Panc1 (cell line): ENCODE data around the gene BLM. TPM values are rescaled to one million over a fixed set of nuclear protein-coding genes. Genes with fewer than 3 reads are reported as not detected.

ENCODE experiments used
- ATAC-seq: fragments of 200-7000 bp; cut with Tn5 transposase; 2 replicates; pipeline ENCODE4 v1.9.1; 2020; ENCODE audit warnings: mild to moderate bottlenecking, moderate library complexity
- BruUV-seq: library from RNA; stranded (reverse); fragments of 400-500 nt; replicated peaks from 2 replicates; lab custom pipeline; 2021; lab: Mats Ljungman, UMichigan
- CTCF ChIA-PET: fragments of 300-600 bp; sonication (Branson Sonifier 250); formaldehyde crosslinking; loops from one replicate; lab custom pipeline; 2022; ENCODE audit warnings: antibody characterized with exemption; lab: Charles Lee
- POLR2A ChIA-PET: fragments of 300-600 bp; sonication (Branson Sonifier 250); formaldehyde crosslinking; loops from one replicate; lab custom pipeline; 2022; ENCODE audit warnings: antibody characterized with exemption; lab: Charles Lee
- DNase-seq: peaks from one replicate; pipeline ENCODE4 v3.0.0-alpha.2; 2010; ENCODE audit warnings: low read depth, low spot score
- H3K27ac ChIP-seq: 2 replicates; pipeline ENCODE4 v1.5.1; 2011; ENCODE audit warnings: mild to moderate bottlenecking, low read length, inconsistent platforms
- H3K27me3 ChIP-seq: fragments of 200-500 bp; sonication (Bioruptor generic); 2 replicates; pipeline ENCODE4 v1.6.0; 2014; ENCODE audit warnings: low read length, inconsistent platforms; ENCODE audit not compliant: control insufficient read depth, insufficient read depth
- H3K36me3 ChIP-seq: fragments of 200-500 bp; sonication (Bioruptor generic); 2 replicates; pipeline ENCODE4 v1.5.1; 2014; ENCODE audit warnings: inconsistent platforms, mild to moderate bottlenecking, low read length, moderate library complexity; ENCODE audit not compliant: control insufficient read depth, insufficient read depth
- H3K4me1 ChIP-seq: 2 replicates; pipeline ENCODE4 v1.5.1; 2011; ENCODE audit warnings: inconsistent platforms, mild to moderate bottlenecking, low read length, moderate library complexity; ENCODE audit not compliant: control insufficient read depth, insufficient read depth
- H3K4me3 ChIP-seq, 2 experiments: 2 replicates each; pipeline ENCODE4 v1.5.1; 2011 to 2012; ENCODE audit warnings: low read depth in 2 of 2, low read length in 2 of 2, mild to moderate bottlenecking in 2 of 2, inconsistent platforms in 1 of 2, moderate library complexity in 1 of 2
- H3K9me3 ChIP-seq: fragments of 200-500 bp; sonication (Bioruptor generic); 2 replicates; pipeline ENCODE4 v1.5.1; 2014; ENCODE audit warnings: low read depth, mild to moderate bottlenecking, inconsistent platforms, low read length, moderate library complexity; ENCODE audit not compliant: control insufficient read depth, insufficient read depth
- POLR2AphosphoS5 ChIP-seq: IDR thresholded peaks from 2 replicates; pipeline ENCODE4 v1.6.1; 2012; ENCODE audit warnings: mild to moderate bottlenecking, low read depth, low read length, moderate library complexity
- SIN3A ChIP-seq: IDR thresholded peaks from 2 replicates; pipeline ENCODE4 v1.6.1; 2012; ENCODE audit warnings: low read depth, mild to moderate bottlenecking, low read length, moderate library complexity, borderline replicate concordance; ENCODE audit not compliant: insufficient read depth
- TCF7L2 ChIP-seq: IDR thresholded peaks from 2 replicates; pipeline ENCODE4 v1.6.1; 2011; ENCODE audit warnings: mild to moderate bottlenecking, low read depth, low read length, inconsistent platforms
- in situ Hi-C: cut with HindIII; loops from 2 replicates; pipeline ENCODE4 v1.10.0; 2016; ENCODE audit warnings: low sequenced_read_pairs, low pct_unique_long_range_greater_than_20kb
- intact Hi-C: fragments of 100-400 bp; cut with micrococcal nuclease; formaldehyde crosslinking; loops from one replicate; pipeline ENCODE4 v1.10.0; 2022; ENCODE audit not compliant: unreplicated experiment
- total RNA-seq: library from RNA; stranded (reverse); gene quantifications from one replicate; pipeline ENCODE4 v1.2.1, GENCODE V29; 2021; ENCODE audit not compliant: unreplicated experiment
- TF ChIP-seq, protein P1 (sequence below), 2 experiments: IDR thresholded peaks; 2 replicates each; pipeline ENCODE4 v1.6.1; 2011 to 2012; ENCODE audit warnings: low read depth in 2 of 2, control low read depth in 1 of 2, low read length in 1 of 2, mild to moderate bottlenecking in 1 of 2, moderate library complexity in 1 of 2; ENCODE audit not compliant: insufficient read depth in 1 of 2
- TF ChIP-seq, protein P2 (sequence below): fragments of 450-650 bp; IDR thresholded peaks from 2 replicates; pipeline ENCODE4 v1.5.1; 2017; ENCODE audit warnings: mild to moderate bottlenecking

The BLM gene
- total RNA-seq, 1 experiment from 2014 or later = 23.9 TPM

DNA sequence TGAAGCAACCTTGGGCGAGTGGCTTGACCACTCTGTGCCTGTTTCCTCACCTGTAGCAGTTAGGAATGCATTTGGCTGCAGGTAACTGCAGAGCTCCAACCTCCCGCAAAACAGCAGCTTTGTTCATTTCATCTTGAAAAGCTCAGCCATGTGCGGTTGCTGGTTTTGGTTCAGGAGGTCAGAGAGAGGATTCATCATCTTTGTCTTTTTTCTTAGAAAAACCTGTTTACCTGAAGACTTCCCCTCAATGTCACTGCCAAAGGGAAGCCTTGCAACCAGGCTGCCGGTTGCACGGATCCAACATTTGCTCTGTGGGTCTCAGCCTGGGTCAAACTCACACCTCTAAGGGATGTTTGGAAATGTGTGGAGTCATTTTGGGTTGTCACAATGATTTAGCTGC, 134.8 kb downstream of the BLM start:
- Histone ChIP-seq H3K4me1 (no peaks in the 10 kb centered on the region), H3K36me3 (no peaks in the 10 kb centered on the region), H3K27ac (no peak overlapping the region), H3K9me3 (no peaks in the 10 kb centered on the region), H3K4me3 (no peak overlapping the region), H3K27me3 (no peaks in the 10 kb centered on the region)
- CTCF ChIA-PET = interaction anchor here (0.6 kb wide), 1 partner anchor 124 kb away, joined by 3 read pairs; no protein-coding TSS in a partner anchor
- POLR2A ChIA-PET = interaction anchor here (0.6 kb wide), 1 partner anchor 97 kb away, joined by 8 read pairs; no protein-coding TSS in a partner anchor
- no peak for DNase-seq
- intact Hi-C loops (no loop called here), in situ Hi-C loops (no loop called here)
- TF ChIP-seq POLR2AphosphoS5 = no peak
- TF ChIP-seq TCF7L2 = no peak
- no peak for TF ChIP-seq SIN3A
- TF ChIP-seq, protein P1, sequence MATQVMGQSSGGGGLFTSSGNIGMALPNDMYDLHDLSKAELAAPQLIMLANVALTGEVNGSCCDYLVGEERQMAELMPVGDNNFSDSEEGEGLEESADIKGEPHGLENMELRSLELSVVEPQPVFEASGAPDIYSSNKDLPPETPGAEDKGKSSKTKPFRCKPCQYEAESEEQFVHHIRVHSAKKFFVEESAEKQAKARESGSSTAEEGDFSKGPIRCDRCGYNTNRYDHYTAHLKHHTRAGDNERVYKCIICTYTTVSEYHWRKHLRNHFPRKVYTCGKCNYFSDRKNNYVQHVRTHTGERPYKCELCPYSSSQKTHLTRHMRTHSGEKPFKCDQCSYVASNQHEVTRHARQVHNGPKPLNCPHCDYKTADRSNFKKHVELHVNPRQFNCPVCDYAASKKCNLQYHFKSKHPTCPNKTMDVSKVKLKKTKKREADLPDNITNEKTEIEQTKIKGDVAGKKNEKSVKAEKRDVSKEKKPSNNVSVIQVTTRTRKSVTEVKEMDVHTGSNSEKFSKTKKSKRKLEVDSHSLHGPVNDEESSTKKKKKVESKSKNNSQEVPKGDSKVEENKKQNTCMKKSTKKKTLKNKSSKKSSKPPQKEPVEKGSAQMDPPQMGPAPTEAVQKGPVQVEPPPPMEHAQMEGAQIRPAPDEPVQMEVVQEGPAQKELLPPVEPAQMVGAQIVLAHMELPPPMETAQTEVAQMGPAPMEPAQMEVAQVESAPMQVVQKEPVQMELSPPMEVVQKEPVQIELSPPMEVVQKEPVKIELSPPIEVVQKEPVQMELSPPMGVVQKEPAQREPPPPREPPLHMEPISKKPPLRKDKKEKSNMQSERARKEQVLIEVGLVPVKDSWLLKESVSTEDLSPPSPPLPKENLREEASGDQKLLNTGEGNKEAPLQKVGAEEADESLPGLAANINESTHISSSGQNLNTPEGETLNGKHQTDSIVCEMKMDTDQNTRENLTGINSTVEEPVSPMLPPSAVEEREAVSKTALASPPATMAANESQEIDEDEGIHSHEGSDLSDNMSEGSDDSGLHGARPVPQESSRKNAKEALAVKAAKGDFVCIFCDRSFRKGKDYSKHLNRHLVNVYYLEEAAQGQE (IDR thresholded peaks at IDR 0.05; ENCODE audit: insufficient read depth in 1 of 2, low read depth in 2 of 2, low read length in 1 of 2) = no peak
- TF ChIP-seq, protein P2, sequence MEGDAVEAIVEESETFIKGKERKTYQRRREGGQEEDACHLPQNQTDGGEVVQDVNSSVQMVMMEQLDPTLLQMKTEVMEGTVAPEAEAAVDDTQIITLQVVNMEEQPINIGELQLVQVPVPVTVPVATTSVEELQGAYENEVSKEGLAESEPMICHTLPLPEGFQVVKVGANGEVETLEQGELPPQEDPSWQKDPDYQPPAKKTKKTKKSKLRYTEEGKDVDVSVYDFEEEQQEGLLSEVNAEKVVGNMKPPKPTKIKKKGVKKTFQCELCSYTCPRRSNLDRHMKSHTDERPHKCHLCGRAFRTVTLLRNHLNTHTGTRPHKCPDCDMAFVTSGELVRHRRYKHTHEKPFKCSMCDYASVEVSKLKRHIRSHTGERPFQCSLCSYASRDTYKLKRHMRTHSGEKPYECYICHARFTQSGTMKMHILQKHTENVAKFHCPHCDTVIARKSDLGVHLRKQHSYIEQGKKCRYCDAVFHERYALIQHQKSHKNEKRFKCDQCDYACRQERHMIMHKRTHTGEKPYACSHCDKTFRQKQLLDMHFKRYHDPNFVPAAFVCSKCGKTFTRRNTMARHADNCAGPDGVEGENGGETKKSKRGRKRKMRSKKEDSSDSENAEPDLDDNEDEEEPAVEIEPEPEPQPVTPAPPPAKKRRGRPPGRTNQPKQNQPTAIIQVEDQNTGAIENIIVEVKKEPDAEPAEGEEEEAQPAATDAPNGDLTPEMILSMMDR = no peak
- no TSS peak for BruUV-seq
- ATAC-seq = no peak

DNA sequence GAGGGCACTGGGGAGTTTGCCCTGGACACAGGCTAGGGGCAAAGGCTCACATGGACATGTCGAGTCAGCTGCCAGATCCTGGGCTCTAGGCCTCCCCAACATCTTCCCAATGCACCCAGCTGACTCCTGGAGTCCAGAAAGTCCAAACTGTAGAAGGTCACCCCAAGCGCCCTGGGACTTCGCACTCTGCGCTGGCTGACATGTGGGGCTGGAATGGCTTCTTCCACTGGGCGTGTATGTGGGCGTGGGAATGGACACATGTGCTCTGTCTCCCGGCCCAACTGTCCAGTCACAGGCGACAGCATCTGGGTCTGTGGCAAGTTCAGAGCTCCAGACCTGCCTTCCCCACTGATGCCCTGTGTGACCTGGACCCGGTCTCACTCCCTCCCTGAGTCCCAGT, 138.0 kb downstream of the BLM start:
- Histone ChIP-seq H3K4me3 (no peak overlapping the region), H3K4me1 (peaks cover 8% of the 10 kb centered on the region), H3K27ac (no peak overlapping the region), H3K27me3 (no peaks in the 10 kb centered on the region), H3K36me3 (no peaks in the 10 kb centered on the region), H3K9me3 (no peaks in the 10 kb centered on the region)
- ChIA-PET CTCF (interaction anchor here (0.6 kb wide), 1 partner anchor 10 kb away, joined by 3 read pairs; no protein-coding TSS in a partner anchor), POLR2A (interaction anchor here (0.6 kb wide), 1 partner anchor 9 kb away, joined by 7 read pairs; no protein-coding TSS in a partner anchor)
- in situ Hi-C loops = no loop called here
- TF ChIP-seq SIN3A = no peak
- TF ChIP-seq POLR2AphosphoS5 = no peak
- TF ChIP-seq TCF7L2 = no peak
- TF ChIP-seq, protein P1 (IDR thresholded peaks at IDR 0.05; ENCODE audit: insufficient read depth in 1 of 2, low read depth in 2 of 2, low read length in 1 of 2) = no peak
- TF ChIP-seq, protein P2 = no peak
- DNase-seq (no peak), ATAC-seq (no peak)
- intact Hi-C loops = no loop called here
- no TSS peak for BruUV-seq
